OCI-M1 (cell line): ENCODE measurements around the gene RACK1.

Experiments used
- DNase-seq: peaks from one replicate; lab custom pipeline; 2025; lab: John Stamatoyannopoulos, UW

RACK1 gene

GRCh38 chr5:181259974-181260719, 16.4 kb upstream of the RACK1 start:
- no peak for DNase-seq

- no peak for DNase-seq
Measured at GRCh38 chr5:181259283-181259682, 15.6 kb upstream of the RACK1 start.

GRCh38 chr5:181258576-181258975, 14.9 kb upstream of the RACK1 start:
- DNase-seq, result no peak

DNA sequence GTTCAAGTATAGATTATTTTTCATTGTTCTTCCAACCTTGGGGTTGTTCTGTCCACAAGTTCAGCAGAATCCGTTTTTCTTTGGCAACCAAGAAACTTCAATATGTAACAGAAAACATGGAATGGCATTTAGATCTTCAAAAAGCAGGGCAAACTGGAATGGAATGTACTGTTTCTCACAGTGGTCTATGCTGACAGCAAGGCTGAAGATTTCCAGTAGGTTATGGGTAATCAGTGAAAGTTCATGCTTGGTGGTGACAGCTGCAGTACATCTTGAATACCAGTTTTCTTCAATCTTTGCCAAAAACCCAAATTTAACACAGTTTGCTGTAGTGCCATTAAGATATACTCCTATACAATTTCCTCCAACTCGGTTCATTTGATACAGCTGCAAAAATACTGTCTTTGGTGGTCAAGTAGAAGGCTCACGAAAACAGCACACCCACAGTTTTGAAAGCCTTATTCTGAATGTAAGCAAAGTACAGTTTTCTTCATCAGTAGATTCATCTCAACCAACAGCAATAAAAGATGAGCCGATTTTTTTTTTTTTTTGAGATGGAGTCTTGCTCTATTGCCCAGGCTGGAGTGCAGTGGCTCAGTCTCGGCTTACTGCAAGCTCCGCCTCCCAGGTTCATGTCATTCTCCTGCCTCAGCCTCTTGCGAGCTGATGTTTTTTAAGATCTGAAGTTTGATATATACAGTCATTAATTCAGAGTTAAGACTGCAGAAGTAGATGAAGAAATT, 12.3 kb upstream of the RACK1 start:
- no peak for DNase-seq

DNA sequence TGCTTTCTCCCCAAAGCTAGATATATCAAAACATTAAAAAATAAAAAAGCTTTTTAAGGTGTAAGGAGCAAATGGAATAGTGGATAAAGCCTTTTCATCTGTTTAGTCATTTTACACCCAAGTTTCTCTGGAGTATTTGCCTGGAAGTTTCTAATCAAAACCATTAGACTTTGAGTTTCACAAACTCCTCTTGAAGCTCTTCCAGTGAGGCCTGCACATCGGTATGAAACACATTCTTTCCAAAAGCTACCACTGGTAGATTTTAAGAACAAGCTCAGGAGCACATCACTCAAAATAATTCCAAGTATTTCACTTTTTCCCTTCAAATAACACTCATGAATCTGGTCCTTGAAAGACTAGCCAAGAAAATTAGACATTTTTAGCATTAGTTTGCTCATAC, 11.6 kb upstream of the RACK1 start:
- DNase-seq, result no peak

DNA sequence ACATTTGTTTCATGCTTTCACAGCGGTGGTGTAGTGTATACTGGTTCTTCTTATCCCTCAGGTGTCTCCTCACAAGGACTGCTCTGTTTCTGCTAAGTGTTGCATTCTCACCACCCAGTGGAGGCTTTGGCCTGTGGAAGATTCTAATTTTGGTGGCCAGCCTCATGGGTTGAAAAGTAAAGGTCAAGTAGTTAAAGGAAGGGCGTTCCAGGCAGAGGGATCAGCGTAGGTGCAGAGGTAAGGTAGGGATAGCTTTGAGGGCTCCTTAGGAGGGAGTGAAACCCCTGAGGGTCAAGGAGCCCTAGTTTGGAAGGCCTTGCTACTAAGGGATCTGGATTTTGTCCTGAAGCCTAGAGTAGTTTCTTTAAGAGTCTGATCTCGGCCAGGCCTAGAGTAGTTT, 4.6 kb upstream of the RACK1 start:
- DNase-seq, result no peak

DNA sequence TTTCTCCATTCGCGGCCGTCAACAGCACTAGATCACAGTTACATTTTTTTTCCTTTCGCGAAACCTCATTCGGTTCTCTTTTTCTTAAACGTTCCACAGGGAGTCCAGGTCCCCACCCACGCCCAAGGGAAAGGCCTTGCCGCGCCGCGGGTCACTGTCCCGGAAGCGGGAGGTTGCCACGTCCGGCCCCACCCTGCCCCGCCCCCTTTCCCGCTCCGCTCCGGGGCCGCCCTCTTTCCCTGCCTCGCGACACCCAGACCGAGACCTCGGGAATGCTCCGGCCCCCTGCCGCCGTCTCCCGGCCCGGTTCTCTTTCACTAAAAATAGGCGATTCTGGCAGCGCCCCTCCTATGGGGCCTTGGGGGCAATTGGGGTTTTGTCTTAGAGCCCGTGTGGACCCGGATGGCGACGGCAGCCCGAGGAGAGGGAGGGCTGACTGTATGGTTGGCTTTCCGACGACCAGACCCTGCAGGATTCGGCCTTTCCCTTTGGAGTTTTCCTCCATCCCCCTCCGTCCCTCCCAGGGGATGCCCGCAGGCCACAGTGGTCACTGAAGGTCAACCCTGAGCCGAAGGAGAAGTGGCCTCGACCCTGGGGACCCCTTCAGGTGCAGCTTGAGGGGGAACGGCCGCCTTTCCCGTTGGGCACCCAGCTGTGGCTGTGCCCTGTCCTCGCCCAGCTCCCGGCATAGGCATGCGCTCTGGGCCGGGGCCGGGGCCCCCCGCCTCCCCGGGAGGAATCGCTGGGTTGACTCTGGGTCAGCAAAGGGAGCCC, 2.8 kb upstream of the RACK1 start:
- DNase-seq, result no peak

- no peak for DNase-seq
Measured at GRCh38 chr5:181245427-181246275, 1.9 kb upstream of the RACK1 start.

GRCh38 chr5:181243018-181243563, 615 bp downstream of the RACK1 start:
- DNase-seq, result no peak

DNA sequence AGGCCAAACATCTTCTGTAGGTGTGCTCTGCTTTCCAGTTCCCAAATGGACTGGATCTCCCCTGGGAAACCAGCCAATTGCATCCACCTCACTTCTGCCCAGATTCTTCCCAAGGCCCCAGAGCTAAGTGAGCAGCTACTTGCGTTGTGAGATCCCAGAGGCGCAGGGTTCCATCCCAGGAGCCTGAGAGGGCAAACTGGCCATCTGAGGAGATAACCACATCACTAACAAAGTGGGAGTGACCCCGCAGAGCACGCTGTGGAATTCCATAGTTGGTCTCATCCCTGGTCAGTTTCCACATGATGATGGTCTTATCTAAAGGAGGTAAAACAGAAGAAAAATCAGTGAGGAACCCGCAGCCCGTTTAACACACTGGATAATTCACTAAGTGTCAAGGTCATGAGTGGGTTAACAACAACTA, 1.7 kb downstream of the RACK1 start:
- no peak for DNase-seq

- no peak for DNase-seq
Measured at GRCh38 chr5:181241393-181241975, 2.2 kb downstream of the RACK1 start.

DNA sequence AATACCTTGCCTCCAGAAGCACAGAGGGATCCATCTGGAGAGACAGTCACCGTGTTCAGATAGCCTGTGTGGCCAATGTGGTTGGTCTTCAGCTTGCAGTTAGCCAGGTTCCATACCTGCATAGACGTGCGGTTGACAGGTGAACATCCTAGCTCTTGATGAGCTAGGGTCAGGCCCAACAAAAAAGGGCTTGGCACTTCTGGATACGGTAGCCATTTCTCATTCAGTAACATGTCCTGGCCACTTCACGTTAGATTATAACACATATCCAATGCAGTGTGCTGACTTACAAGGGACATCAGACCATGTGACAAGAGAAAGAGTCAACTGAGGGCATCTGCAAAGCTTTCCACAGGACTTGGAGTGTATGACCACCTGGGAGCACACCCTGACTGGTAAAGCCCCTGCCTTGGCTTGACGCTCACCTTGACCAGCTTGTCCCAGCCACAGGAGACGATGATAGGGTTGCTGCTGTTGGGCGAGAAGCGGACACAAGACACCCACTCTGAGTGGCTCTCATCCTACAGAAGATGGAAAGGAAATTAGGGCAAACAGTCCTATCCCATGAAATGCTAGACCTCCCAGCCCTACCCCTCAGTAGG, 4.5 kb downstream of the RACK1 start:
- DNase-seq, result no peak

DNA sequence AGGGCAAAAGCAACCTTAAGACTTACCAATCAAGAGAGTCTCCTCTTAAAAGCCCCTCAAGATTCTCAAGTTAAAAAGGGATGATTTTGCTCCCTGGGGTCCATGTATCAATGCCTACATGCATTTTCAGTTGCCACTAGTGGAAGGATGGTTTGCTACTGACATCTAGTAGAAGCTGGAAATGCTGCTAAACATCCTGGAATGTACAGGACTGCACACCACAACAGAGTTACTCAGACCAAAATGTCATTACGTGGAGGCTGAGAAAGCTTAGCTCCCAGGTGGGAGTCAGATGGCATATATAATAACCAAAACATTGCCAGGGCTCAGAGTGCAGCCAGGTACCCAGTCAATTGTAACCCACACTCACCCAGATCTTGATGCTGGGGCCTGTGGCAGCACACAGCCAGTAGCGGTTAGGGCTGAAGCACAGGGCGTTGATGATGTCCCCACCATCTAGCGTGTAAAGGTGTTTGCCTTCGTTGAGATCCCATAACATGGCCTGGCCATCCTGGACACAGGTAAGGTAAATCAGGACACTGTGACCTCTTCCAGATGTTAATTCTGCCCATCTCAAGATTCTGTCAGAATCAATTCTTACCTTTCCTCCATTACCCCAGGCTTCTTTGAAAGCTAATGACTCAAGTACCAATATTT, 5.8 kb downstream of the RACK1 start:
- no peak for DNase-seq

- no peak for DNase-seq
Measured at GRCh38 chr5:181236954-181237641, 6.6 kb downstream of the RACK1 start.

- DNase-seq, result no peak
Measured at GRCh38 chr5:181236471-181236870, 7.2 kb downstream of the RACK1 start.

DNA sequence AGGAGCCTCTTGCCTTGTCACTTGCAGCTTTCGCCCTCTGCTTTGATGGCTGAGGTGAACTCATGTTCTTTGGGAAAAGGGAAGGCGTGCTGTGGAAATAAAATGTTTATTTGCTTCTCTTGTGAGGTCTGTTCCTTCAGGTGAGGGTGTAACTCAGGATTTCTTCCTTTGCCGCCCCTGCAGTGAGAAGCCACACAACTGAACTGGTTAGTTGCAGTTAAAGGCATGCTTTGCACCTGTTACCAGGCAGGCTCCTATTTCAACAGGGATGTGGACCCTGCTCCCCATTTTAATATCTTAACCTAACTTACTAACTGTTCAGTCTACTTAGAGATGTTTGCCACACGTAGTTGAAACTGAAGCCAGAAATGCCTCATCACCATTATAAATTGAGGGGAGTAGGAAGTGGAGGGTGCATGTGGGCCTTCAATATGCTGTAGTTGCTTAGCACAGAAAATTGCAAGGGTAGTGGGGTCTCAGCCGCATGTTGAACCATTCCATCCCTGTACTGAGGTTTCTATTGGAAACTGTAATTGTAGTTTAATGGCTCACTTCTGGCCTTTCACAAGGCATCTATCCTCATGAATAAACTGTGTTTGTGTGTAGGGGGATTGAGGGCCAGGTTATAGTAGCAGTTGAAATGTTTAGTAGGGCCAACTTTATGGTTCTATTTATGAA, 7.9 kb downstream of the RACK1 start:
- no peak for DNase-seq

DNA sequence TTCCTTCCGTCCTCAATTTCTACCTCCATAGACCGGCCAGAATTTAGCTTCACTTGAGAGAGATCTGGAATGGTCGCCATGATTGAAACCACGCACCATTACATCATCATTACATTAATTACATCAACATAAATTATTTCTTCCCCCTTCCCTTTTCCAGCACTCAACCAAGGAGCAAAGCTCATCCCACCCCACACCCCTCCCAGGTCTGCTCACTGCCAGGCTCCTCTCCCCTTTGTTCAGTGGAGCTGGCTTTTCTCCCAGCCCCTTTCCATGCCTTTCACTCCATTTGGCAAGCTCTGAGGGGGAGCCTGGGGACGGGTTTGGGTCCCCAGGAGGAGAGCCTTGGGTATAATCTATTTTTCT, 8.4 kb downstream of the RACK1 start:
- no peak for DNase-seq

DNA sequence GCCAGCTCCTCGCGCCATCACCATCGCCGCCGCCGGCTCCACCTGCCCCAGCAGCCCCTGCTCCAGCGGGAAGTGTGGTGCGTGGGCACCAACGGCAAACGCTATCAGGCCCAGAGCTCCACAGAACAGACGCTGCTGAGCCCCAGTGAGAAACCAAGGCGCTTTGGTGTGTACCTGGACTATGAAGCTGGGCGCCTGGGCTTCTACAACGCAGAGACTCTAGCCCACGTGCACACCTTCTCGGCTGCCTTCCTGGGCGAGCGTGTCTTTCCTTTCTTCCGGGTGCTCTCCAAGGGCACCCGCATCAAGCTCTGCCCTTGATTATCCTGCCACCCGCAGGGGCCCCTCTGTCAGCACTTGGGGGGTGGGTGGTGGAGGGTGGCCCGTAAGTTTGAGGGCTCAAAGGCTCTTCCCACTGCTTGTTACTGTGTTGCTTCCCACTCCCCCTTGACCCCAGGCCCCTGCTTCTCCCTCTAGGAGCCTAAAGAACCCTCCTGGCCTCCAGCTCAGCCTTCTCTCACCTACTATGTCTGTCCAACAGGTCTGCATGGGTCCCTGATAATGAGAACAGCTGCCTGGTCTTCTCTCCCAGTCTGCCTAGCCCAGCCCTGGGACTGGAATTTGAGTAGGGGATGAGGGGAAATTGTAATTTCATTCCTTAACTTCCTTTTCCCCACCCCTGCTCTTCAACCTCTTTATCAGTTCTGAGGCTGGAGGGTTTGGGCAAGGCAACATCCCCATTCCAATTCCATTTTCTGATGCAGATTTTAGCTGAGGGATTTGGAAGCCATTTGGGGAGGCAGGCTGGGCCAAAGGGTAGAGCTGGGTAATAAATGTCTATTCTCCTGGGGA, 9.0 kb downstream of the RACK1 start:
- no peak for DNase-seq
